Body of pancreas (tissue), 4 donors: ENCODE results near the gene SERPINA10.

Experiments used
- POLR2A ChIP-seq, 3 donors: fragments of 450-650 bp; IDR thresholded peaks; one replicate each; pipeline ENCODE4 v1.6.1; 2016; ENCODE audit warnings: antibody characterized with exemption in 3 of 3, mild to moderate bottlenecking in 2 of 3
- TF ChIP-seq, protein P1 (sequence below), 7 experiments: fragments of 450-650 bp in 4 of 7; fragments of 200-600 bp in 3 of 7; sonication (generic) in 3 of 7; IDR thresholded peaks; one replicate each; pipeline ENCODE4 v1.5.1; 2016 to 2019; ENCODE audit warnings: antibody characterized with exemption in 7 of 7

DNA sequence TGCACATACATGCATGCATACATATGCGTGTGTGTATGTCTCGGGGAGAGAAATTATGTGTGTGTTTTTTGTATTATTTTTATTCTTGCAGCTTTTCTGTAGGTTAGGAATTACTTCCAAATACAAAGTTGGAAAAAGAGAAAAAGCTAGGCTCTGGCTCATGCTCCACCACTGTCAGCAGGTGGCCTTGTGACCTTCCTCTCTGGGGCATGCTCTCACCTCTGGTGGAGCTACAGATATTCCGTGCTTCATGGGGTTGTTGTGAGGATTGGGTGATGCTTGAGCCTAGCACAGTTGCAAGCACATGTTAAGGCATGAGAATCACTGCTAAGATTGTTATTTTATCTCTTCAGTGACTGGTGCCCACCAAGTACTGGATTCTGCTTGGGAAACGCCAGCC is 36.8 kb upstream of the SERPINA10 start:
- TF ChIP-seq, protein P1, sequence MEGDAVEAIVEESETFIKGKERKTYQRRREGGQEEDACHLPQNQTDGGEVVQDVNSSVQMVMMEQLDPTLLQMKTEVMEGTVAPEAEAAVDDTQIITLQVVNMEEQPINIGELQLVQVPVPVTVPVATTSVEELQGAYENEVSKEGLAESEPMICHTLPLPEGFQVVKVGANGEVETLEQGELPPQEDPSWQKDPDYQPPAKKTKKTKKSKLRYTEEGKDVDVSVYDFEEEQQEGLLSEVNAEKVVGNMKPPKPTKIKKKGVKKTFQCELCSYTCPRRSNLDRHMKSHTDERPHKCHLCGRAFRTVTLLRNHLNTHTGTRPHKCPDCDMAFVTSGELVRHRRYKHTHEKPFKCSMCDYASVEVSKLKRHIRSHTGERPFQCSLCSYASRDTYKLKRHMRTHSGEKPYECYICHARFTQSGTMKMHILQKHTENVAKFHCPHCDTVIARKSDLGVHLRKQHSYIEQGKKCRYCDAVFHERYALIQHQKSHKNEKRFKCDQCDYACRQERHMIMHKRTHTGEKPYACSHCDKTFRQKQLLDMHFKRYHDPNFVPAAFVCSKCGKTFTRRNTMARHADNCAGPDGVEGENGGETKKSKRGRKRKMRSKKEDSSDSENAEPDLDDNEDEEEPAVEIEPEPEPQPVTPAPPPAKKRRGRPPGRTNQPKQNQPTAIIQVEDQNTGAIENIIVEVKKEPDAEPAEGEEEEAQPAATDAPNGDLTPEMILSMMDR (IDR thresholded peaks at IDR 0.05): no peak
- TF ChIP-seq POLR2A (IDR thresholded peaks at IDR 0.05): no peak
